K562 (cell line): ENCODE results near the gene EDEM1. TPM values are rescaled to one million over a fixed set of nuclear protein-coding genes. Genes with fewer than 3 reads are reported as not detected.

Experiments used
- ATAC-seq: fragments of 200-7000 bp; cut with Tn5 transposase; 3 replicates; pipeline ENCODE4 v1.9.1; 2020; ENCODE audit warnings: moderate library complexity
- BruUV-seq: library from RNA; stranded (reverse); fragments of 400-500 nt; replicated peaks from 2 replicates; lab custom pipeline; 2021; lab: Mats Ljungman, UMichigan
- CTCF ChIA-PET: fragments of 300-600 bp; formaldehyde crosslinking; extraction: SDS; loops from one replicate; lab custom pipeline; 2021; ENCODE audit warnings: low intra/inter-chr PET ratio; lab: Yijun Ruan, JAX
- POLR2A ChIA-PET: fragments of 300-600, 350-650 bp; sonication (Branson Sonifier 250); formaldehyde crosslinking; extraction: SDS; loops from one replicate; lab custom pipeline; 2021; ENCODE audit warnings: antibody characterized with exemption, inconsistent platforms; lab: Yijun Ruan, JAX
- DNase-seq, 4 experiments: peaks; one replicate each; pipeline versions ENCODE4 v3.0.0 to v3.0.0-alpha.2; 2011 to 2018; ENCODE audit warnings: low spot score in 3 of 4, mixed read lengths in 3 of 4; ENCODE audit errors: extremely low read depth in 1 of 4
- FAIRE-seq: peaks from 2 replicates; lab custom pipeline; 2011; peaks lifted over from hg19 to GRCh38; lab: Jason Lieb, UNC
- H2AFZ ChIP-seq: 2 replicates; pipeline ENCODE4 v1.6.0; 2011; ENCODE audit warnings: low read depth, low read length, control low read depth, inconsistent platforms
- H3K27ac ChIP-seq: fragments of 200-600 bp; 3 replicates; pipeline ENCODE4 v1.8.0; 2011; ENCODE audit warnings: low read depth, mild to moderate bottlenecking, control low read depth, inconsistent platforms, low read length, moderate library complexity, mixed read lengths; ENCODE audit errors: extremely low read depth
- H3K27me3 ChIP-seq, 2 experiments: fragments of 300-600 bp in 1 of 2; 2 replicates in 1 of 2; 3 replicates in 1 of 2; pipeline versions ENCODE4 v1.6.0 to v1.8.0; 2011; ENCODE audit warnings: inconsistent platforms in 2 of 2, low read length in 2 of 2, mild to moderate bottlenecking in 1 of 2, mixed read lengths in 1 of 2, moderate library complexity in 1 of 2; ENCODE audit not compliant: control insufficient read depth in 2 of 2, insufficient read depth in 2 of 2
- H3K36me3 ChIP-seq: fragments of 300-600 bp; 3 replicates; pipeline ENCODE4 v1.8.0; 2011; ENCODE audit warnings: mild to moderate bottlenecking, low read length, inconsistent platforms; ENCODE audit not compliant: control insufficient read depth, insufficient read depth
- H3K4me1 ChIP-seq, 2 experiments: fragments of 200-600 bp in 1 of 2; replicated peaks in 1 of 2; 2 replicates in 1 of 2; 3 replicates in 1 of 2; pipeline versions ENCODE4 v1.5.1 to v1.8.0; 2011; ENCODE audit warnings: inconsistent platforms in 2 of 2, low read length in 2 of 2, mild to moderate bottlenecking in 1 of 2, mixed read lengths in 1 of 2, moderate library complexity in 1 of 2; ENCODE audit not compliant: control insufficient read depth in 2 of 2, insufficient read depth in 2 of 2
- H3K4me2 ChIP-seq: 2 replicates; pipeline ENCODE4 v1.6.1; 2011; ENCODE audit warnings: low read length, control low read depth, inconsistent platforms, mixed read lengths; ENCODE audit not compliant: insufficient read depth
- H3K4me3 ChIP-seq: fragments of 200-600 bp; sonication (generic), shearing (Covaris generic); 2 replicates; pipeline ENCODE4 v1.5.1; 2016; ENCODE audit warnings: control low read depth, inconsistent platforms
- H3K79me2 ChIP-seq: fragments of 200-600 bp; 3 replicates; pipeline ENCODE4 v1.8.0; 2011; ENCODE audit warnings: low read length, inconsistent platforms; ENCODE audit not compliant: control insufficient read depth, insufficient read depth
- H3K9ac ChIP-seq, 2 experiments: 2 replicates each; pipeline versions ENCODE4 v1.6.0 to v1.6.1; 2011; ENCODE audit warnings: low read depth in 2 of 2, low read length in 2 of 2, control low read depth in 1 of 2, inconsistent platforms in 1 of 2, mild to moderate bottlenecking in 1 of 2, mixed read lengths in 1 of 2; ENCODE audit not compliant: insufficient read depth in 1 of 2
- H3K9me1 ChIP-seq: one replicate; pipeline ENCODE4 v1.6.0; 2011; ENCODE audit warnings: inconsistent platforms, mild to moderate bottlenecking, low read length, moderate library complexity; ENCODE audit not compliant: control insufficient read depth, insufficient read depth
- H3K9me3 ChIP-seq: replicated peaks from 2 replicates; pipeline ENCODE4 v1.5.1; 2011; ENCODE audit warnings: low read depth, low read length, inconsistent platforms; ENCODE audit not compliant: control insufficient read depth, insufficient read depth
- H4K20me1 ChIP-seq: replicated peaks from 2 replicates; pipeline ENCODE4 v1.6.1; 2011; ENCODE audit warnings: low read length, inconsistent platforms, mixed read lengths; ENCODE audit not compliant: control insufficient read depth, insufficient read depth
- ATF2 ChIP-seq: sonication (generic); formaldehyde crosslinking; IDR thresholded peaks from 2 replicates; pipeline ENCODE4 v1.8.1; 2022; ENCODE audit warnings: missing genetic modification reagents
- BMI1 ChIP-seq: fragments of 150-350 bp; IDR thresholded peaks from 2 replicates; pipeline ENCODE4 v1.6.1; 2014; ENCODE audit warnings: low read length
- E4F1 ChIP-seq: fragments of 250-450 bp; sonication (Bioruptor Pico); IDR thresholded peaks from 2 replicates; pipeline ENCODE4 v1.5.0; 2021; ENCODE audit warnings: mild to moderate bottlenecking, borderline replicate concordance
- FOXP1 ChIP-seq: sonication (generic); formaldehyde crosslinking; IDR thresholded peaks from 2 replicates; pipeline ENCODE4 v1.8.0; 2022; ENCODE audit warnings: mild to moderate bottlenecking, missing genetic modification reagents
- IRF9 ChIP-seq: fragments of 450-650 bp; IDR thresholded peaks from 2 replicates; pipeline ENCODE4 v1.6.1; 2016; ENCODE audit warnings: missing biosample characterization, missing genetic modification characterization
- KLF6 ChIP-seq: fragments of 250-450 bp; sonication (Bioruptor Pico); IDR thresholded peaks from 2 replicates; pipeline ENCODE4 v1.4.0; 2020; ENCODE audit warnings: mild to moderate bottlenecking, moderate library complexity, borderline replicate concordance
- THAP7 ChIP-seq: fragments of 250-450 bp; sonication (Bioruptor Pico); IDR thresholded peaks from 2 replicates; pipeline ENCODE4 v1.5.0; 2021
- ZMIZ1 ChIP-seq, 2 experiments: fragments of 150-350 bp in 1 of 2; IDR thresholded peaks; 2 replicates each; pipeline ENCODE4 v1.6.1; 2012 to 2016; ENCODE audit warnings: low read depth in 2 of 2, low read length in 2 of 2, mild to moderate bottlenecking in 1 of 2, moderate library complexity in 1 of 2
- ZNF134 ChIP-seq: fragments of 250-450 bp; sonication (Bioruptor Pico); conservative IDR thresholded peaks from 2 replicates; pipeline ENCODE4 v1.4.0; 2020
- ZNF263 ChIP-seq: sonication (generic); formaldehyde crosslinking; IDR thresholded peaks from 2 replicates; pipeline ENCODE4 v1.8.0; 2022; ENCODE audit warnings: mild to moderate bottlenecking, missing genetic modification reagents, borderline replicate concordance
- whole genome bisulfite sequencing: fragments of 100-300 bp; shearing (Covaris generic); methylation state at CpG from one replicate; pipeline ENCODE4 v1.1.6; 2016; ENCODE audit warnings: low coverage, mixed read lengths; ENCODE audit not compliant: insufficient coverage; ENCODE audit errors: missing lambda C conversion rate; 5-methylcytosine and 5-hydroxymethylcytosine counted together
- in situ Hi-C: fragments of 300-500 bp; cut with MboI; formaldehyde crosslinking; loops from 4 replicates; pipeline ENCODE4 v1.15.0; 2018; ENCODE audit warnings: inconsistent platforms, mixed read lengths
- intact Hi-C: fragments of 100-400 bp; cut with micrococcal nuclease; formaldehyde crosslinking; loops from 2 replicates; pipeline ENCODE4 v1.14.2; 2022
- polyA plus RNA-seq, 8 experiments: library from polyadenylated mRNA; depleted of rRNA in 4 of 8; stranded (reverse) in 5 of 8; unstranded in 3 of 8; fragments of >200 nt; fragmentation: Nextera tagmentation in 2 of 8; fragmentation: Illumina TruSeq in 1 of 8; extraction: Ambion mirVana in 2 of 8; extraction: Trizol in 1 of 8; gene quantifications; 2 replicates each; pipeline versions ENCODE4 v1.2.1 to v1.2.3, GENCODE V29; 2011 to 2014; ENCODE audit warnings: inconsistent platforms in 1 of 8, missing spikeins in 1 of 8
- total RNA-seq, 7 experiments: library from RNA; depleted of rRNA in 6 of 7; stranded (reverse); fragments of >200 nt in 6 of 7; fragmentation: Illumina TruSeq in 2 of 7; extraction: Trizol in 2 of 7; gene quantifications; 2 replicates each; pipeline versions ENCODE4 v1.2.1 to v1.2.3, GENCODE V29; 2011 to 2021; ENCODE audit warnings: low replicate concordance in 1 of 7

Gene EDEM1
- total and polyA plus RNA-seq, 9 of the 15 experiments (the other 6 are each of a cell fraction or from before 2014, with no cell fraction given): 6.2 to 36.7 (median 14.3) TPM

GRCh38 chr3:5194801-5195509 is 7.4 kb downstream of the EDEM1 start:
- intact Hi-C loops (loop anchor here (2.0 to 5.0 kb wide), 2 partner anchors 58 to 383 kb away; no protein-coding TSS in a partner anchor), in situ Hi-C loops (no loop called here)
- Histone ChIP-seq H3K27me3 (no peaks in the 10 kb centered on the region), H3K9me1 (no peaks in the 10 kb centered on the region), H3K4me1 (peaks cover 0 to 65% of the 10 kb centered on the region in 2 experiments; a peak in 4 of 5 replicates), H3K79me2 (peaks cover 48% of the 10 kb centered on the region), H3K9ac (no peak overlapping the region), H3K4me2 (no peak overlapping the region), H3K9me3 (no peaks in the 10 kb centered on the region), H4K20me1 (peaks cover 9% of the 10 kb centered on the region; the same call in 1 of the 2 replicates), H2AFZ (no peak overlapping the region), H3K27ac (peak overlapping the region; percentile 1; the same call in 1 of the 3 replicates), H3K4me3 (no peak overlapping the region), H3K36me3 (peaks cover 43% of the 10 kb centered on the region)
- 38% methylated on average over 2 of the region's 2 CpGs for WGBS
- ATAC-seq (peak; percentile 80), FAIRE-seq (peak; percentile 85), DNase-seq (peak; percentile 45 to 78 (median 62))
- POLR2A ChIA-PET: interaction anchor here (0.6 to 4.3 kb wide), 6 partner anchors 9 to 712 kb away, joined by 3 to 33 read pairs (median 4); partner anchors contain the start of gene EDEM1
- no TSS peak for BruUV-seq
- CTCF ChIA-PET: interaction anchor here (0.6 kb wide), 1 partner anchor 137 kb away, joined by 3 read pairs; no protein-coding TSS in a partner anchor
- TF ChIP-seq ZNF134 (CRISPR knock-in tag) (no peak), KLF6 (CRISPR knock-in tag) (peak; percentile 75; the same call in 1 of the 2 replicates), BMI1 (no peak), ZMIZ1 (IDR thresholded peaks at IDR 0.05; ENCODE audit: low read depth in 2 of 2, low read length in 2 of 2) (0 out of 4 replicates have a peak, but pooled peaks of 1 of the 2 experiments have one; percentile 11), ZNF263 (CRISPR knock-in tag) (no peak), E4F1 (CRISPR knock-in tag) (no peak), ATF2 (CRISPR knock-in tag) (no peak), THAP7 (CRISPR knock-in tag) (no peak), IRF9 (tag) (peak; percentile 69; the same call in 1 of the 2 replicates), FOXP1 (CRISPR knock-in tag) (no peak)
